Ishikawa (cell line): ENCODE results near the gene MEF2C.

Experiments used
- CEBPB ChIP-seq: IDR thresholded peaks from 2 replicates; pipeline ENCODE4 v1.6.1; 2012
- CREB1 ChIP-seq: IDR thresholded peaks from 2 replicates; pipeline ENCODE4 v1.6.1; 2012; ENCODE audit warnings: low read depth
- EGR1 ChIP-seq: IDR thresholded peaks from 2 replicates; pipeline ENCODE4 v1.6.1; 2012
- EP300 ChIP-seq: IDR thresholded peaks from 2 replicates; pipeline ENCODE4 v1.6.1; 2012; ENCODE audit warnings: borderline replicate concordance
- FOXM1 ChIP-seq: IDR thresholded peaks from 2 replicates; pipeline ENCODE4 v1.6.1; 2012; ENCODE audit warnings: low read depth, borderline replicate concordance
- MAX ChIP-seq: IDR thresholded peaks from 2 replicates; pipeline ENCODE4 v1.6.1; 2012
- NFIC ChIP-seq: IDR thresholded peaks from 2 replicates; pipeline ENCODE4 v1.6.1; 2012
- RAD21 ChIP-seq: IDR thresholded peaks from 2 replicates; pipeline ENCODE4 v1.6.1; 2012; ENCODE audit warnings: low read depth
- REST ChIP-seq: IDR thresholded peaks from 2 replicates; pipeline ENCODE4 v1.6.1; 2012; ENCODE audit warnings: low read depth, mild to moderate bottlenecking
- TAF1 ChIP-seq: IDR thresholded peaks from 2 replicates; pipeline ENCODE4 v1.6.1; 2012; ENCODE audit warnings: low read depth, mild to moderate bottlenecking
- TCF12 ChIP-seq: IDR thresholded peaks from 2 replicates; pipeline ENCODE4 v1.6.1; 2012; ENCODE audit warnings: low read depth
- TEAD4 ChIP-seq: IDR thresholded peaks from 2 replicates; pipeline ENCODE4 v1.6.1; 2012
- YY1 ChIP-seq: IDR thresholded peaks from 2 replicates; pipeline ENCODE4 v1.6.1; 2012; ENCODE audit warnings: low read depth
- ZBTB7A ChIP-seq: IDR thresholded peaks from 2 replicates; pipeline ENCODE4 v1.6.1; 2012; ENCODE audit warnings: low read depth
- TF ChIP-seq, protein P1 (sequence below): IDR thresholded peaks from 2 replicates; pipeline ENCODE4 v1.6.1; 2012

The MEF2C gene

GRCh38 chr5:88746438-88746882, 136.5 kb downstream of the MEF2C start:
- TF ChIP-seq FOXM1 (no peak), TCF12 (no peak), ZBTB7A (no peak), MAX (no peak), CREB1 (no peak), EGR1 (no peak), EP300 (no peak), RAD21 (no peak), YY1 (no peak), REST (no peak), NFIC (no peak), CEBPB (no peak), TAF1 (no peak), TEAD4 (no peak)
- TF ChIP-seq, protein P1, sequence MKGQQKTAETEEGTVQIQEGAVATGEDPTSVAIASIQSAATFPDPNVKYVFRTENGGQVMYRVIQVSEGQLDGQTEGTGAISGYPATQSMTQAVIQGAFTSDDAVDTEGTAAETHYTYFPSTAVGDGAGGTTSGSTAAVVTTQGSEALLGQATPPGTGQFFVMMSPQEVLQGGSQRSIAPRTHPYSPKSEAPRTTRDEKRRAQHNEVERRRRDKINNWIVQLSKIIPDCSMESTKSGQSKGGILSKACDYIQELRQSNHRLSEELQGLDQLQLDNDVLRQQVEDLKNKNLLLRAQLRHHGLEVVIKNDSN, result no peak

- TF ChIP-seq NFIC (no peak), EGR1 (no peak), REST (no peak), TAF1 (no peak), FOXM1 (no peak), YY1 (no peak), RAD21 (no peak), TCF12 (no peak), CREB1 (no peak), CEBPB (no peak; the same call in 1 of the 2 replicates)
Measured at GRCh38 chr5:88745093-88745696, 137.8 kb downstream of the MEF2C start.

- no peak for TF ChIP-seq MAX
- TF ChIP-seq, protein P1, result no peak
- TF ChIP-seq EGR1, result no peak
- TF ChIP-seq CEBPB, result no peak
- TF ChIP-seq TEAD4, result no peak
- TF ChIP-seq NFIC, result no peak
- no peak for TF ChIP-seq TCF12
- no peak for TF ChIP-seq ZBTB7A
- no peak for TF ChIP-seq TAF1
- no peak for TF ChIP-seq YY1
- TF ChIP-seq EP300, result no peak
- TF ChIP-seq FOXM1, result no peak
- no peak for TF ChIP-seq CREB1
- TF ChIP-seq RAD21, result no peak
- TF ChIP-seq REST, result no peak
Measured at GRCh38 chr5:88743231-88743834, 139.7 kb downstream of the MEF2C start.

DNA sequence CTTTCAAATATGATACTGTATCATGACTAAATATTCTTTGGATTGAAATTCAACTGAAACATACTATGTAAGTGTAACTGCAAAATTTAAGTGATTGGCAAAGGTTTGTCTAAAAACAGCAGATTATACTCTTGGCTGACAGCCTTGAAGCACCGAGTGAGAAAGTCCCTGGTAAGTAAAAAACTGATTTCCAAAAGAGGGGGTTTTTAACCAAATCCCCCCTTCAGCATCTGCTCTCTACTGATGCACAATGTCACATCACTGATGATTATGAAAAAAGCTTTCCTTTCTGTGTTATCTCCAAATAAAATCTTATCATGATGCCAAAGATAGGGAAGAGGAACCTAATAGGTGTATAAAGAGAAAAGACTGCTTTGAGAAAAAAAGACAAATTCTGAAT, 141.0 kb downstream of the MEF2C start:
- TF ChIP-seq TCF12 (no peak), FOXM1 (no peak), EP300 (no peak), REST (no peak), TAF1 (no peak), CEBPB (no peak), RAD21 (no peak), NFIC (no peak), EGR1 (no peak), MAX (no peak), YY1 (no peak), CREB1 (no peak), ZBTB7A (no peak), TEAD4 (no peak)
- TF ChIP-seq, protein P1, result no peak
